Motor neuron (in vitro differentiated cells): ENCODE results near the gene ZSWIM3. TPM values are rescaled to one million over a fixed set of nuclear protein-coding genes. Genes with fewer than 3 reads are reported as not detected.
A peak's percentile ranks its signal among the peaks of the same experiment; 100 is the strongest.

Source experiments
- ATAC-seq, 8 experiments: fragments of 200-7000 bp; cut with Tn5 transposase; replicated peaks in 6 of 8; 2 replicates each; pipeline ENCODE4 v1.8.0; 2021; ENCODE audit warnings: mild to moderate bottlenecking in 8 of 8, moderate library complexity in 8 of 8
- H3K27ac ChIP-seq, 2 donors: fragments of 250-450 bp; sonication (Bioruptor Pico); 2 replicates each; pipeline ENCODE4 v1.9.0; 2021; ENCODE audit warnings: antibody characterized with exemption in 2 of 2, mild to moderate bottlenecking in 2 of 2, moderate library complexity in 1 of 2
- H3K4me1 ChIP-seq, 2 donors: fragments of 250-450 bp; sonication (Bioruptor Pico); replicated peaks in 1 of 2; 2 replicates each; pipeline ENCODE4 v1.6.1; 2021; ENCODE audit warnings: antibody characterized with exemption in 2 of 2, mild to moderate bottlenecking in 2 of 2, moderate library complexity in 1 of 2
- H3K4me3 ChIP-seq, 5 donors: fragments of 250-450 bp; sonication (Bioruptor Pico); 2 replicates each; pipeline ENCODE4 v1.9.0; 2021; ENCODE audit warnings: antibody characterized with exemption in 5 of 5, mild to moderate bottlenecking in 5 of 5, moderate library complexity in 4 of 5
- WGBS, 10 experiments: fragments of 450-650 bp; shearing (Covaris generic); methylation state at CpG; one replicate each; pipeline ENCODE4 v1.0.0; 2022; 5-methylcytosine and 5-hydroxymethylcytosine counted together
- in situ Hi-C, 9 experiments: fragments of 400-800 bp; cut with MboI; loops; one replicate each; pipeline ENCODE4 v1.15.0; 2021; ENCODE audit warnings: low sequenced_read_pairs in 9 of 9, low pct_unique_long_range_greater_than_20kb in 2 of 9; ENCODE audit not compliant: unreplicated experiment in 9 of 9
- total RNA-seq, 8 experiments: library from RNA; unstranded; fragments of 300-600 nt; gene quantifications; 2 replicates each; pipeline versions ENCODE4 v1.2.3 to v1.2.4, GENCODE V29; 2022

ZSWIM3 gene
- total RNA-seq, 8 experiments from 2014 or later = 2.7 to 9.1 (median 7.7) TPM

DNA sequence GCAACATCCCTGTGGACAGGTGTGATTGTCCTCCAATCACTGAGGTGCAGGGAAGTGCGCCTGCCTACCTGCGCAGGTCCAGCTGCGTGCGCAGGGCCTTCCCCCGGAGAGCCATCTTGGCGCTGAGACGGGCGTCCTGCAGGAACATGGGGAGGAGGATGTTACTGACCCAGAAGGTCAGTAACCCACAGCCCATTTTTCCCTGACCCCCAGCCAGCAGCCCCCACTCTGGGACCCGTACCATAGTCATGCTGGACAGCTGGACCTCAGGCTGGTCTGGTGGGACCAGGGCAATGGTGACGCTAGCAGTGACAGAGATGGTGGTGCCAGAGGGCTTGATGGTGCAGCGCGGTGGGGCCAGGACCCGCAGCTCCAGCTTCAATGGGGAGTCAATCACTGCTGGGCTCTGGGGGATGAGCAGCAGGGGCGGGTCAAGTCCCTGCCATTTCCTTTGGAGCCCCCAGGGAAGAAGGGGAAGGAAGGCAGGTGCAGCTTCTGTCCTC is 44.8 kb downstream of the ZSWIM3 start:
- H3K4me3 ChIP-seq = no peak overlapping the region
- no peak overlapping the region for H3K27ac ChIP-seq
- peak in 2 of 8 experiments; percentile 7 to 15 for ATAC-seq
- no peaks in the 10 kb centered on the region for H3K4me1 ChIP-seq
- in situ Hi-C loops = no loop called here
- WGBS, 10 experiments = 60 to 100% (median 95%) methylated on average over 1 to 5 of the region's 14 CpGs; no CpG with 5 or more reads in 4 of the 10 experiments

DNA sequence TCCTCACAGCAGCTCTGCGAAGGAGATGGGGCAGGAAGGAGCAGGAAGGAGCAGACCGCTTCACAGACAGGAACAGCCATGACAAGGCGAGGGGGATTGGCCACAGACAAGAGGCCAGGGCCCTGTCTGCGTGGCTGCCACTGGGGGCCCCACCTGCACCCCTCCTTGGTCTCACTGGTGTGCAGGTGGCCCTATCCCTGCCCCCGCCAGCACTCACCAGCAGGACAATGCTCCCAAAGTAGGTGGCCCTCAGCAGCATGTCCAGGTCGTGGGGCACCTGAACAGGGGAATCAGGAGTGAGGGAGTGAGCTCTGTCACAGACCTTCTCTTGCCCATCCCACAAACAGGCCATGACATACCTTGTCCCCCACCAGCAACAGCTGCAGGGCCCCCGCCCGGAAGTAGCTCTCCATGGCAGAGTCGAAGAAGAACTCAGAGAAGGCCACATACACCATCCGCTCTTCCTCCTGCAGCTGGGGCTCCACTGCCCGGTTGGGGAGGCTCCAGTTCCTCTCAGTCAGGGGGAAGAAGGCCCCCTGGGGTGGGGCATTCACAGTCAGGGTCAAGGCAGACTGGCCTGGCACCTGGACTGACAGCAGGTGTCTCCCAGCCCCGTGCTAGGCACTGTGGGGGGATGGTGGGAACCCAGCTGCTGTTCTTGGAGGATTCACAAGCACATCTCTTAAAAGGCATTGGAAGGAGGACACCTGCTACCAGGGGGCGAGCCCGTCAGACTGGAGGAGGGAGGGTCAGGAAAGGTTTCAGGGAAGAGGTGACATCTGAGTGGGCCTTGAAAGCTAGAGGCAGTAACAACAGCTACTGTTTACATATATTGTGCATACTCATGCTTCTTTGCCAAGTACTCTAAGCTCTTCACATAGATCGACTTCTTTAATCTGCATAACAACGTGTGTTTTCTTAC is 47.4 kb downstream of the ZSWIM3 start:
- 64 to 91% (median 80%) methylated on average over 1 to 7 of the region's 16 CpGs; no CpG with 5 or more reads in 3 of the 10 experiments for WGBS, 10 experiments
- peak in 5 of 8 experiments; percentile 16 to 81 (median 31) for ATAC-seq

DNA sequence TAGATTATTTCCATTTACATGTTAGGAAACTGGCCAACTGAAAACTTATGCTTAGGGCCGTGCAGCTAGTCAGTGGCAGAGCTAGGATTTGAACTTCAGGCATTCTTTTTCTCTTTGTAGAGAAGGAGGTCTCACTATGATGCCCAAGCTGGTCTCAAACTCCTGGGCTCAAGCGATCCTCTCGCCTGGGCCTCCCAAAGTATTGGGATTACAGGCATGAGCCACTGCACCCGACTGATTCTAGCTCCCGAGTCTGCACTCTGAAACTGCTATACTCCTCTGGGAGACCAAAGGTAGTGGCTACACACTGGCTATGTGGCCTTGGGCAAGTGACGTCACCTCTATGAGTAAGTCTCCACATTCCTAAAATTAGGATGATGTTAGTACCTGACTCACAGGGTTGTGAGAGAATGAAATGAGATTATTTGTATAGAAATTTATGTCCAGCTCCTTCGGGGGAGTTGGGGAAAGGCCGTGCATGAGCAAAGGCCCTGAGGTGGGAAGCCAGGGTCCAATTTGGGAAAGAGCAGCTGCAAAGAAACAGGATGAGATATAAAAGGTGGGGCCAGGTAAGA is 48.2 kb downstream of the ZSWIM3 start:
- 29 to 100% (median 90%) methylated on average over 1 to 7 of the region's 8 CpGs; no CpG with 5 or more reads in 1 of the 10 experiments for WGBS, 10 experiments
- peak in 4 of 8 experiments; percentile 9 to 31 (median 20) for ATAC-seq
- no peak overlapping the region for H3K4me3 ChIP-seq
- no peak overlapping the region for H3K27ac ChIP-seq
- in situ Hi-C loops = no loop called here
- peaks cover 0 to 10% of the 10 kb centered on the region in 2 donors for H3K4me1 ChIP-seq

More for the DNA sequence above, 47.4 kb downstream of the ZSWIM3 start:
- Histone ChIP-seq H3K27ac (no peak overlapping the region), H3K4me3 (no peak overlapping the region), H3K4me1 (peaks cover 0 to 6% of the 10 kb centered on the region in 2 donors)
- in situ Hi-C loops = no loop called here

DNA sequence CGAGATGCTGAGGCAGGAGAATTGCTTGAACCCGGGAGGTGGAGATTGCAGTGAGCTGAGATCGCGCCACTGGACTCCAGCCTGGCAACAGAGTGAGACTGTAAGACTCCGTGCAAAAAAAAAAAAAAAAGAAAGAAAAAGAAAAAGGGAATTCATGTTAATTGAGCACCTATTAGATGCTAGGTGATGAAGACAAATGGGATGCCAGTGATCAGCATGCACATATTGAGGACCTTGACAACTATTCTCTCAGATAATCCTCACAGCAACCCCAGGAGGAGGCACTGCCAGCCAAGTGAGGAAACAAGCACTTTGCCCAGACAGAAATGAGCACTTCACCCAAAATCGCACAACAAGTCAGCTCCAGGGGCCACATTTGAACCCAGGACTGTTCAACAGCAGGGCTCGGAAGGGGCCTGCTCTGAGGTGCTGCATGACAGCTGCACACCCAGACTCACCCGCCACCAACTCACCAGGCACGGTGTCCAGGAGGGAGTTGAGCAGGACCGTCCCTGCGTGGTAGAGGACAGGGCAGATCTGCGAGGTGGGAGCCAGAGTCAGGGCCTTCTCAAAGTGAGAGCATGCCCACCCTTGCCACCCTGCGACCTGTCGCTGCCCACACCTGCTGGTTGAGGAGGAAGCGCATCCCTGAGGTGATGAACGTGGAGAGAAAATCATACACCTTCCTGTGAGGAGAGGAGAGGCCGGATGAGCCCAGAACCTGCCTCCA is 50.0 kb downstream of the ZSWIM3 start:
- 82 to 100% (median 97%) methylated on average over 1 to 6 of the region's 17 CpGs; no CpG with 5 or more reads in 2 of the 10 experiments for WGBS, 10 experiments
- in situ Hi-C loops = no loop called here
- peaks cover 2 to 11% of the 10 kb centered on the region in 2 donors for H3K4me1 ChIP-seq

DNA sequence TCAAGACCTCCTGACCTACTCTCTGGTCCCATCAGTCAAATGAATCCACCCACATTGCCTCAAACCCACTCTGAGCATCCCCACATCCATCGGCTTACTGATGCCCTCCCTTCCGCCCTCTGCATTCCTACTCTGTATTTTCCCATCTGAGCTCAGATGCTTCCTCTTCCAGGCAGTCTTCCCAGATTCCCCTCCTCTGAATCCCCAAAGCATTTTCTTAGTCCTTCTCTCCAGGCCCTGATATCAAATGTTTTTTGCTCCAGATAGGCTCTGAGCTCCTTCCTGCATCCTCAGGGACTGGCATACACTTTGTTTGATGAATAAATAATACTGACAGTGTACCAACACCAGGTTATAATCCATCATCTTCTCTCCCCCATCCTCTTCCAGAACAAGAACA is 50.7 kb downstream of the ZSWIM3 start:
- WGBS, 10 experiments = 83 to 100% (median 100%) methylated on average over 1 to 2 of the region's 2 CpGs; no CpG with 5 or more reads in 5 of the 10 experiments

More for the DNA sequence above, 50.0 kb downstream of the ZSWIM3 start:
- ATAC-seq = no peak
- no peak overlapping the region for H3K4me3 ChIP-seq
- no peak overlapping the region for H3K27ac ChIP-seq

DNA sequence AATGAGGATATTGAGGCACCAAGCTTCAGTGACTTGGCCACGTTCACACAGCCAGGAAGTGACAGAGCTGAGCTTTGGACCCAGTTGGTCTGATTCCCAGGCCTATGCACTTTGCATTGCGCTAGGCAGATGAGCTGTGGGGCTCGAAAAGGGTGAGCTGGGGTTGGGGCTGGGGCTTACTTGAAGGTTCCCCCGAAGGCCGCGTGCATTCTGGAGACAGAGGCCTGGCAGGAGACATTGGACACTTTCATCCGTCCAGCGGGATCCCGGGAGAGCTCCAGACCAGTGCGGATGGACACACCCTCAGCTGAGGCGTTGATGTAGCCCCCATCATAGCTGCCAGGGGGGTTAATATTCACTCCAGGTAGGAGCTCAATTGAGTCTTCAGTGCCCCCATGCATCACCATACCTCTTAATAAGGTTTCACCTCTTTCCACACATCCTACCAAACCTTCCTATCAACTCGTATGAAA is 52.0 kb downstream of the ZSWIM3 start:
- WGBS, 10 experiments = 40 to 97% (median 91%) methylated on average over 1 to 6 of the region's 12 CpGs; no CpG with 5 or more reads in 5 of the 10 experiments
- in situ Hi-C loops = no loop called here
- H3K4me1 ChIP-seq = peaks cover 7 to 15% of the 10 kb centered on the region in 2 donors
- ATAC-seq = no peak
- H3K27ac ChIP-seq = no peak overlapping the region
- no peak overlapping the region for H3K4me3 ChIP-seq

More for the DNA sequence above, 50.7 kb downstream of the ZSWIM3 start:
- Histone ChIP-seq H3K4me1 (peaks cover 7 to 15% of the 10 kb centered on the region in 2 donors), H3K4me3 (no peak overlapping the region), H3K27ac (no peak overlapping the region)
- no peak for ATAC-seq
- in situ Hi-C loops = no loop called here

DNA sequence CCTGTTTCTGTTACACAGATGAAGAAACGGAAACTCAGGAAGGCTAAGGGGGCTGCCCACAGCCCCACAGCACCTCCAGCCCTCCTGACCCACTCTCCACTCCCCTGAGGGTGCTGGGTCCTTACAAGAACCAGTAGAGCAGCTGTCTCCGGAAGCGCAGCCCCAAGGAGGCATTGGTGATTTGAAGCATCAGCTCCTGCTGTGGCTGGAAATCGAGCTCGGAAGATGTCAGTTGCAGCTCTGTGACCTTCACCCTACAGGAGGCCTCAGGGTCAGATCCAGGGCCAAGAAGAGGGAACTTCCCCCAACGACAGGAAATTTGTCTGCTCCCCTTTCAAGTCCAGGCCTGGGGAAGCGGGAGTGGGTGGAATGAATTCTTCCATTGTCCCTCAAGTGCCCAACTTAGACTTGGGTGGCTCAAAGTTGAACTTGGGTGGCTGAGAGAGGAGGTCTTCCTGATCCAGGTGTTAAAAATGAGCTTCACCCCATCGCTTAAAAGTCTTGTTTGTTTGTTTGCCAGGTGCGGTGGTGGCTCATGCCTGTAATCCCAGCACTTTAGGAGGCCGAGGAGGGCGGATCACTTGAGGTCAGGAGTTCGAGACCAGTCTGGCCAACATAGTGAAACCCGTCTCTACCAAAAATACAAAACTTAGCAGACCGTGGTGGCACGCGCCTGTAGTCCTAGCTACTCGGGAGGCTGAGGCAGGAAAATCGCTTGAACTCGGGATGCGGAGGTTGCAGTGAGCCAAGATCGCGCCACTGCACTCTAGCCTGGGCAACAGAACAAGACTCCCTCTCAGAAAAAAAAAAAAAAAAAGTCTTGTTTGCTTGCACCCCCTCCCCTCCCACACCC is 52.6 kb downstream of the ZSWIM3 start:
- 60 to 100% (median 91%) methylated on average over 1 to 11 of the region's 22 CpGs; no CpG with 5 or more reads in 2 of the 10 experiments for WGBS, 10 experiments
- peak overlapping the region; percentile 0 to 41 for H3K27ac ChIP-seq
- in situ Hi-C loops = no loop called here

DNA sequence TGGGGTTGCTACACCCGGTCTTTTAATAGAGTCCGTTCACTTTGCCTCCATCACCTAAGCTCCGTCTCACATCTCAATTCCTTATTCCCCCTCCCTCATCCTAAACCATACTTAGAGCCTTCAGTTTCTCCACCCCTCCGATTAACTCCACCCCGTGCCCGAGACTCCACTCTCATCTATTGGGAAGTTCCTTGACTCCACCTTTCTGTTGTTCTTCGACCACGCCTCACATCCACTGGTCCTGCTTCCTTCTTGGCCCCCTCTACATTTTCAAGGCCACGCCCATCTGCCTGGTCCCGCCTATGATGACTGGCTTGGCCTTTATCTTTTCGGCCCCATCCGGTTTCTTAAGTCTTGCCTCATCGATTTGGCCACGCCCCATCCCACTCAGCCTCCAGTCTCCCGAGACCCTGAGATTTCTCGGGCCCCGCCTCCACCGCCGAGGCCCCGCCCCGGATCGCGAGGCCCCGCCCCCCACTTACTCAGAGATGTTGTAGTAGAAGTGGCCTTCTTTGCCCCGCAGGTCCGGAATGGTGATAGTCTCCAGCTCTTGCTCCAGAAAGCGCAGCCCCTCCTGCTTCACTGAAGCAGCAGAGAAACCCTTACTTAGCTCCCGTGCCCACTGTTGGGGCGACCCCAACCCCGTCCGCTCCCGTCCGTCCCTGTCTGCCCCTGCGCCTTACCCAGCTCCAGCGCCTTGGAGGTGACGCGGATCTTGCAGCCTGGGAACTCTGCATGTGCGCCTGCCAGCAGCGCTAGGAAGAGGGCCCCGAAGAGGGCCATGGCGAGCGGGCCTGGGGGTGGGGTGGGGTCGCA is 53.5 kb downstream of the ZSWIM3 start:
- in situ Hi-C loops = no loop called here
- H3K4me3 ChIP-seq = peak overlapping the region; percentile 31 to 50 (median 38)
- ATAC-seq = peak; percentile 68 to 88 (median 76)
- H3K4me1 ChIP-seq = peaks cover 7 to 15% of the 10 kb centered on the region in 2 donors
- 0 to 6% (median 0%) methylated on average over 1 to 7 of the region's 43 CpGs; no CpG with 5 or more reads in 3 of the 10 experiments for WGBS, 10 experiments
- H3K27ac ChIP-seq = peak overlapping the region; percentile 78 to 84

More for the DNA sequence above, 52.6 kb downstream of the ZSWIM3 start:
- Histone ChIP-seq H3K4me1 (peaks cover 7 to 15% of the 10 kb centered on the region in 2 donors), H3K4me3 (peak overlapping the region; percentile 28 to 50 (median 35))
- ATAC-seq = no peak

DNA sequence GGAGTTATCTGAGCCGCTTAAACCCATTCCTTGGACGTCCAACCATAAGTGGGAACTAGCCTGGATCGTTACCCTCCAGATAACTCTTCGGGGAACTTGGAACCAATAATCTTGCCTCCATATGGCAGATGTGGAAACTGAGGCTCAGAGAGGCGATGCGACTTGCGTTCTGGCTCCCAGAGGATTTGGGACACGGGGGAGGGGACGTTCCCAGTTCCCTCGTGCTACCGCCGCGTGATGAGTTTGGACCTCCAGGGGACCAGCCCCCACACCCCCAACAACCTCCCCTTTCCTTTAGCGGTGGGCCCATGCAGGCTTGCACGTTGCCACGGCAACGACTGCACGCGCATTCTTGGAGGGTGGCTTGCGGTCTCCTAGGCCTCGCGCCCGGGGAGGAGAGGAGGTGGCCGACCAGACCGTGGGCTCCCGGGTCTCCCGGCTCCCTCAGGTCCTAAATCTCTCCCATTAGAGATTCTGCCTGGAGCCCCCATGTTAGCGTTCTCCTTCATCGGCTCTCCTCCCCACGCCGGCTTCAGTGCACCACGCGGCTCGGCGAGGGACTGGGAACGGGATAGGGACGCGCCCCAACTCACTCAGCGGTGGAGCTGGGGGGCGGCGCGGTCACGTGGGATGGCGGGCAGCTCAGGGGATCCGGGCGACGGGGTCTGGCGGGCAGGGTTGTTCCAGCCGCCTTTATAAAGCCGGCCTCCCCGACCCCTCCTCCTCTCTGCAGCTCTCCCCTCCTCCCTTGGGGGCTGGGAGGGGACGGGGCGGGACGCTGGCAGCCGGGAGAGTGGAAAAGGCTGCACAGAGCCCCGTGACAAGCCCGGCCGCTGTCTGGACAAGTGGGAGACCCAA is 54.3 kb downstream of the ZSWIM3 start, which contains the start of gene PLTP:
PLTP (minus strand) TSS at position 670 of the 858 bp plus-strand sequence. CDS start 703 bp downstream, outside the sequence.
- H3K27ac ChIP-seq = peak within 1 kb of the TSS; percentile 78 to 84

DNA sequence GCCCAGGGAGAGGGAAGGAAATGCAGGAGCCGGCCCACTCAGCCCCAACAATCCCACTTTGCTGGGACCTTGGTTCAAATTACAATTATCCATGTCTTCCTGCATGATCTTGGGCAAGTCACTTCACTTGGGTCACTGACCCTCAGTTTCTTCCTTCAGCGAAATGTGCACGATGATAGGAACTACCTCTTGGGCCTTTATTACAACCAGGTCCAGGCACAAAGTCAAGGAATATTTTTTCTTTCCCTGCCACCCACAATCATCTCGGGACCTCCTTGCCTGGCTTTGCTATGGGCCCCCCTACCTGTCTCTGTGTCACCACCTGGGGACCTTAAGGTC is 54.9 kb downstream of the ZSWIM3 start:
- H3K27ac ChIP-seq = peak overlapping the region; percentile 78 to 84
- no peak for ATAC-seq

More for the DNA sequence above, 54.3 kb downstream of the ZSWIM3 start, which contains the start of gene PLTP:
- Histone ChIP-seq H3K4me3 (peak within 1 kb of the TSS; percentile 31 to 50 (median 38)), H3K4me1 (peaks cover 7 to 15% of the 10 kb centered on the region in 2 donors)
- in situ Hi-C loops = no loop called here
- 0% methylated on average over 1 of the region's 58 CpGs; no CpG with 5 or more reads in 8 of the 10 experiments for WGBS, 10 experiments
- ATAC-seq = peak; percentile 20 to 74 (median 70)

More for the DNA sequence above, 54.9 kb downstream of the ZSWIM3 start:
- in situ Hi-C loops = no loop called here
- WGBS, 10 experiments = 0 to 80% (median 38%) methylated on average over 1 to 4 of the region's 4 CpGs; no CpG with 5 or more reads in 4 of the 10 experiments
- peak overlapping the region; percentile 31 to 50 (median 38) for H3K4me3 ChIP-seq
- peaks cover 7 to 15% of the 10 kb centered on the region in 2 donors for H3K4me1 ChIP-seq
